Panc1 (cell line): ENCODE data around the gene S100PBP. TPM values are rescaled to one million over a fixed set of nuclear protein-coding genes. Genes with fewer than 3 reads are reported as not detected.

Experiments used
- ATAC-seq: fragments of 200-7000 bp; cut with Tn5 transposase; 2 replicates; pipeline ENCODE4 v1.9.1; 2020; ENCODE audit warnings: mild to moderate bottlenecking, moderate library complexity
- BruUV-seq: library from RNA; stranded (reverse); fragments of 400-500 nt; replicated peaks from 2 replicates; lab custom pipeline; 2021; lab: Mats Ljungman, UMichigan
- CTCF ChIA-PET: fragments of 300-600 bp; sonication (Branson Sonifier 250); formaldehyde crosslinking; loops from one replicate; lab custom pipeline; 2022; ENCODE audit warnings: antibody characterized with exemption; lab: Charles Lee
- POLR2A ChIA-PET: fragments of 300-600 bp; sonication (Branson Sonifier 250); formaldehyde crosslinking; loops from one replicate; lab custom pipeline; 2022; ENCODE audit warnings: antibody characterized with exemption; lab: Charles Lee
- DNase-seq: peaks from one replicate; pipeline ENCODE4 v3.0.0-alpha.2; 2010; ENCODE audit warnings: low read depth, low spot score
- H3K27ac ChIP-seq: 2 replicates; pipeline ENCODE4 v1.5.1; 2011; ENCODE audit warnings: mild to moderate bottlenecking, low read length, inconsistent platforms
- H3K27me3 ChIP-seq: fragments of 200-500 bp; sonication (Bioruptor generic); 2 replicates; pipeline ENCODE4 v1.6.0; 2014; ENCODE audit warnings: low read length, inconsistent platforms; ENCODE audit not compliant: control insufficient read depth, insufficient read depth
- H3K36me3 ChIP-seq: fragments of 200-500 bp; sonication (Bioruptor generic); 2 replicates; pipeline ENCODE4 v1.5.1; 2014; ENCODE audit warnings: inconsistent platforms, mild to moderate bottlenecking, low read length, moderate library complexity; ENCODE audit not compliant: control insufficient read depth, insufficient read depth
- H3K4me1 ChIP-seq: 2 replicates; pipeline ENCODE4 v1.5.1; 2011; ENCODE audit warnings: inconsistent platforms, mild to moderate bottlenecking, low read length, moderate library complexity; ENCODE audit not compliant: control insufficient read depth, insufficient read depth
- H3K4me3 ChIP-seq, 2 experiments: 2 replicates each; pipeline ENCODE4 v1.5.1; 2011 to 2012; ENCODE audit warnings: low read depth in 2 of 2, low read length in 2 of 2, mild to moderate bottlenecking in 2 of 2, inconsistent platforms in 1 of 2, moderate library complexity in 1 of 2
- H3K9me3 ChIP-seq: fragments of 200-500 bp; sonication (Bioruptor generic); 2 replicates; pipeline ENCODE4 v1.5.1; 2014; ENCODE audit warnings: low read depth, mild to moderate bottlenecking, inconsistent platforms, low read length, moderate library complexity; ENCODE audit not compliant: control insufficient read depth, insufficient read depth
- CTCF ChIP-seq: fragments of 450-650 bp; IDR thresholded peaks from 2 replicates; pipeline ENCODE4 v1.5.1; 2017; ENCODE audit warnings: mild to moderate bottlenecking
- POLR2AphosphoS5 ChIP-seq: IDR thresholded peaks from 2 replicates; pipeline ENCODE4 v1.6.1; 2012; ENCODE audit warnings: mild to moderate bottlenecking, low read depth, low read length, moderate library complexity
- REST ChIP-seq, 2 experiments: IDR thresholded peaks; 2 replicates each; pipeline ENCODE4 v1.6.1; 2011 to 2012; ENCODE audit warnings: low read depth in 2 of 2, control low read depth in 1 of 2, low read length in 1 of 2, mild to moderate bottlenecking in 1 of 2, moderate library complexity in 1 of 2; ENCODE audit not compliant: insufficient read depth in 1 of 2
- SIN3A ChIP-seq: IDR thresholded peaks from 2 replicates; pipeline ENCODE4 v1.6.1; 2012; ENCODE audit warnings: low read depth, mild to moderate bottlenecking, low read length, moderate library complexity, borderline replicate concordance; ENCODE audit not compliant: insufficient read depth
- TCF7L2 ChIP-seq: IDR thresholded peaks from 2 replicates; pipeline ENCODE4 v1.6.1; 2011; ENCODE audit warnings: mild to moderate bottlenecking, low read depth, low read length, inconsistent platforms
- in situ Hi-C: cut with HindIII; loops from 2 replicates; pipeline ENCODE4 v1.10.0; 2016; ENCODE audit warnings: low sequenced_read_pairs, low pct_unique_long_range_greater_than_20kb
- intact Hi-C: fragments of 100-400 bp; cut with micrococcal nuclease; formaldehyde crosslinking; loops from one replicate; pipeline ENCODE4 v1.10.0; 2022; ENCODE audit not compliant: unreplicated experiment
- total RNA-seq: library from RNA; stranded (reverse); gene quantifications from one replicate; pipeline ENCODE4 v1.2.1, GENCODE V29; 2021; ENCODE audit not compliant: unreplicated experiment

Gene S100PBP
- total RNA-seq, 1 experiment from 2014 or later: 55.4 TPM

- ChIA-PET CTCF (interaction anchor here (0.6 kb wide), 1 partner anchor 18 kb away, joined by 3 read pairs; no protein-coding TSS in a partner anchor), POLR2A (no interaction called here)
- no TSS peak for BruUV-seq
- no peaks in the 10 kb centered on the region for H3K36me3 ChIP-seq
- intact Hi-C loops: no loop called here
- H3K27ac ChIP-seq: no peak overlapping the region
- ATAC-seq (no peak), DNase-seq (no peak)
- H3K27me3 ChIP-seq: no peaks in the 10 kb centered on the region; the same call in 1 of the 2 replicates
- H3K9me3 ChIP-seq: no peaks in the 10 kb centered on the region
- H3K4me1 ChIP-seq: peaks cover 7% of the 10 kb centered on the region; the same call in 1 of the 2 replicates
- H3K4me3 ChIP-seq: no peak overlapping the region
- in situ Hi-C loops: no loop called here
- no peak for TF ChIP-seq POLR2AphosphoS5
- TF ChIP-seq SIN3A: no peak
- no peak for TF ChIP-seq TCF7L2
- TF ChIP-seq REST (IDR thresholded peaks at IDR 0.05; ENCODE audit: insufficient read depth in 1 of 2, low read depth in 2 of 2, low read length in 1 of 2): no peak
- no peak for TF ChIP-seq CTCF
These were observed 73.2 kb downstream of the S100PBP start for GRCh38 chr1:32890516-32891240.

- Histone ChIP-seq H3K9me3 (no peaks in the 10 kb centered on the region), H3K4me1 (peaks cover 7% of the 10 kb centered on the region; the same call in 1 of the 2 replicates), H3K36me3 (no peaks in the 10 kb centered on the region), H3K27me3 (no peaks in the 10 kb centered on the region; the same call in 1 of the 2 replicates), H3K4me3 (no peak overlapping the region), H3K27ac (no peak overlapping the region)
- DNase-seq (no peak), ATAC-seq (no peak)
- CTCF ChIA-PET: interaction anchor here (0.6 kb wide), 1 partner anchor 99 kb away, joined by 14 read pairs; no protein-coding TSS in a partner anchor
- no TSS peak for BruUV-seq
- POLR2A ChIA-PET: interaction anchor here (0.6 kb wide), 1 partner anchor 10 kb away, joined by 6 read pairs; no protein-coding TSS in a partner anchor
- TF ChIP-seq TCF7L2 (no peak), SIN3A (no peak), CTCF (no peak)
- in situ Hi-C loops: no loop called here
- intact Hi-C loops: no loop called here
These were observed 73.8 kb downstream of the S100PBP start for GRCh38 chr1:32891241-32891570.
